Stimulated activated naive CD4-positive, alpha-beta T cell (primary cell): ENCODE measurements around the gene TUG1.

ENCODE experiments used
- DNase-seq, 6 experiments: peaks; one replicate each; lab custom pipeline; 2025; lab: John Stamatoyannopoulos, UW

The TUG1 gene

GRCh38 chr22:30968924-30969531, at the start of gene TUG1:
TSS of gene TUG1 (plus strand) at chr22:30969265.
- DNase-seq, result peak; percentile 94 to 97 (median 96)

- DNase-seq, result no peak
Observed at GRCh38 chr22:30919973-30920372, 49.1 kb upstream of the TUG1 start.

- peak; percentile 49 to 84 (median 78) for DNase-seq
Observed at GRCh38 chr22:30920407-30920806, 48.7 kb upstream of the TUG1 start.

- DNase-seq, result no peak
Observed at GRCh38 chr22:30921108-30921507, 48.0 kb upstream of the TUG1 start.

- peak; percentile 38 to 80 (median 78) for DNase-seq
Observed at GRCh38 chr22:30922151-30922611, 46.9 kb upstream of the TUG1 start.

GRCh38 chr22:30923168-30923900, 45.7 kb upstream of the TUG1 start:
- DNase-seq, result no peak

- no peak for DNase-seq
Observed at GRCh38 chr22:30925667-30926066, 43.4 kb upstream of the TUG1 start.

- DNase-seq, result no peak
Observed at GRCh38 chr22:30926706-30927105, 42.4 kb upstream of the TUG1 start.

- DNase-seq, result no peak
Observed at GRCh38 chr22:30927806-30928205, 41.3 kb upstream of the TUG1 start.

GRCh38 chr22:30928401-30928800, 40.7 kb upstream of the TUG1 start:
- DNase-seq, result no peak

- no peak for DNase-seq
Observed at GRCh38 chr22:30930228-30930627, 38.8 kb upstream of the TUG1 start.

- DNase-seq, result no peak
Observed at GRCh38 chr22:30931541-30932300, 37.3 kb upstream of the TUG1 start.

- DNase-seq, result no peak
Observed at GRCh38 chr22:30932661-30933060, 36.4 kb upstream of the TUG1 start.

GRCh38 chr22:30933457-30933856, 35.6 kb upstream of the TUG1 start:
- no peak for DNase-seq

- no peak for DNase-seq
Observed at GRCh38 chr22:30934053-30934452, 35.0 kb upstream of the TUG1 start.

GRCh38 chr22:30940685-30941362, 28.2 kb upstream of the TUG1 start:
- DNase-seq, result peak; percentile 14 to 73 (median 44)

- DNase-seq, result peak in 2 of 6 experiments; percentile 8 to 36
Observed at GRCh38 chr22:30941363-30941740, 27.7 kb upstream of the TUG1 start.

GRCh38 chr22:30943368-30943767, 25.7 kb upstream of the TUG1 start:
- peak; percentile 39 to 79 (median 63) for DNase-seq

GRCh38 chr22:30944986-30945385, 24.1 kb upstream of the TUG1 start:
- no peak for DNase-seq

GRCh38 chr22:30945653-30946052, 23.4 kb upstream of the TUG1 start:
- DNase-seq, result no peak

GRCh38 chr22:30946354-30946753, 22.7 kb upstream of the TUG1 start:
- DNase-seq, result no peak

- no peak for DNase-seq
Observed at GRCh38 chr22:30947173-30947815, 21.8 kb upstream of the TUG1 start.
